Kasumi-1 (cell line): ENCODE measurements around the gene MED31.
"Not testable (repeated sequence)": the region's sequence is repeated elsewhere in the genome, so short reads cannot be mapped to it uniquely, and the experiment has no call there.

ENCODE experiments used
- DNase-seq, 2 experiments: peaks; one replicate each; lab custom pipeline; 2025; lab: John Stamatoyannopoulos, UW

Gene MED31

DNA sequence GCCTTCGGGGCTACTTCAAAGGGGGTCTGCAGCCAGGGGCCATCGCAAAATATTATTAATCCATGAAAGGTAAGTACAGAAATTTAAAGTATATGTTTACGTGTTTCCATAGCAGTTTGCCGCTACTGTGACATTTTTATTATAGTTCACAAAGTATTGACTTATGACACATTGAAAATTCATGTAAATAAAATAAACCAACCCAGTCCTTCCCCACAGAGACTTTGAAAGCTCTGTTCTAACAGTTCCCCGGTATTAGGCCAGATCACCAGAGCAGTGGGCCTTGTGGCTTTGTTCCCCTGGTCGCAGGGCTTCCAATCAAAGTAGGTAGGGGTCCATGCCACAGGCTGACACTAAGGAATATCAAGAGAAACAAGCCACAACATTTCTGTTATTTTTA is 24.8 kb downstream of the MED31 start:
- DNase-seq = no peak

- no peak for DNase-seq
Observed at GRCh38 chr17:6623941-6624340, 27.5 kb downstream of the MED31 start.

DNA sequence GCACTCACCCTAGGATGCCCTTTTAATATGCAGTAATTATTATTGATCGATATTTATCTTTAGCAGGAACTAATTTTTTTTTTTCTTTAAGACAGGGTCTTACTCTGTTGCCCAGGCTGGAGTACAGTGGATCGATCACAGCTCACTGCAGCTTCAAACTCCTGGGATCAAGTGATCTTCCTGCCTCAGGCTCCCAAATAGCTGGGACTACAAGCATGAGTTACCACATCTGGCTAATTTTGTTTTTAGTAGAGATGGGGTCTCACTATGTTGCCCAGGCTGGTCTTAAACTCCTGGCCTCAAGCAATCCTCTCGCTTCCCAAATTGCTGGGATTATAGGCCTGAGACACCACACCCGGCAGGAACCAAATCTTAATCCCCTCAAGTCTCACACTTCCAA is 40.2 kb downstream of the MED31 start:
- DNase-seq = no peak

- DNase-seq = no peak
Observed at GRCh38 chr17:6610011-6610410, 41.4 kb downstream of the MED31 start.

- DNase-seq = no peak
Observed at GRCh38 chr17:6608321-6608720, 43.1 kb downstream of the MED31 start.

GRCh38 chr17:6605142-6605541 is 46.3 kb downstream of the MED31 start:
- DNase-seq = no peak

GRCh38 chr17:6603744-6604325 is 47.6 kb downstream of the MED31 start:
- DNase-seq = no peak

GRCh38 chr17:6602141-6602540 is 49.3 kb downstream of the MED31 start:
- no peak for DNase-seq

- peak; percentile 35 to 58 for DNase-seq
Observed at GRCh38 chr17:6599364-6599763, 52.0 kb downstream of the MED31 start.

DNA sequence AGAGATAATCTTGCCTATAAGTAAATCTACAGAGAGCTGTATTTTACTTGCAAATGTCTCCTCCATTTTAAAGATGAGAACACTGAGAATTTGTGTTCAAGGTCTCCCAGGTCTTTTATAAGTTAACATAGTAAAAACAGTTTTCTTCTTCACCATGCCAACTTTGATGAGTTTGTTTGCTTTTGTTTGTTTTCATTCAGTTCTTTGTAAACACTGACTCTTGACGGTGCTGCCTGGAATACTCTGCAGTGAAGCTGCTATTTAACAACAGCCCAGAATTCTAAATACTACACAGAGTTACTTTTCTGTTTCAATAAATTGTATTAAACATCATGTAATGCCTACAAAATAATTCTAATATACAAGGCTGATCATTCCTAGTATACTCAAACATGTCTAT is 53.7 kb downstream of the MED31 start:
- no peak for DNase-seq

- DNase-seq = no peak
Observed at GRCh38 chr17:6596941-6597340, 54.5 kb downstream of the MED31 start.

- no peak for DNase-seq
Observed at GRCh38 chr17:6596511-6596910, 54.9 kb downstream of the MED31 start.

DNA sequence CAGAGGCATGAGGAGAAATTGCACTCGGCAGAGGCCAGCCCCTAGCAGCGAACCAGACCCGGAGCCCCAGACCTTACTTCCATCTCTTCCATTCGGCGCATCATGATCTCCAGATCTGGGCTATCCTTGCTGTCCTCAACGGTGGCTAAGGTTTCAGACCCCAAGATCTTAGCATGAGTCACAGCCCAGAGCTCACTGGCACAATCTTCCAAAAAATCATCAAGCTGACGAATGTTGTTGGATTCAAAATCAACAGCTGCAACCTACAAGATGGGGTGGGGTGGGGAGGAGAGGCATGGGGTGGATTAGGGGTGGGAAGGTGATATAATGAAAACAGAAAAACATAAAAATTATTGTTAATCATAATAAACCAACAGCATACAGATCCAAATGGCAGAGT is 55.3 kb downstream of the MED31 start:
- DNase-seq = no peak

- DNase-seq = not testable (repeated sequence)
Observed at GRCh38 chr17:6593371-6593770, 58.0 kb downstream of the MED31 start.
